Panc1 (cell line): ENCODE data around the gene ZSCAN21. TPM values are rescaled to one million over a fixed set of nuclear protein-coding genes. Genes with fewer than 3 reads are reported as not detected.

Experiments used
- ATAC-seq: fragments of 200-7000 bp; cut with Tn5 transposase; 2 replicates; pipeline ENCODE4 v1.9.1; 2020; ENCODE audit warnings: mild to moderate bottlenecking, moderate library complexity
- BruUV-seq: library from RNA; stranded (reverse); fragments of 400-500 nt; replicated peaks from 2 replicates; lab custom pipeline; 2021; lab: Mats Ljungman, UMichigan
- CTCF ChIA-PET: fragments of 300-600 bp; sonication (Branson Sonifier 250); formaldehyde crosslinking; loops from one replicate; lab custom pipeline; 2022; ENCODE audit warnings: antibody characterized with exemption; lab: Charles Lee
- POLR2A ChIA-PET: fragments of 300-600 bp; sonication (Branson Sonifier 250); formaldehyde crosslinking; loops from one replicate; lab custom pipeline; 2022; ENCODE audit warnings: antibody characterized with exemption; lab: Charles Lee
- DNase-seq: peaks from one replicate; pipeline ENCODE4 v3.0.0-alpha.2; 2010; ENCODE audit warnings: low read depth, low spot score
- H3K27ac ChIP-seq: 2 replicates; pipeline ENCODE4 v1.5.1; 2011; ENCODE audit warnings: mild to moderate bottlenecking, low read length, inconsistent platforms
- H3K27me3 ChIP-seq: fragments of 200-500 bp; sonication (Bioruptor generic); 2 replicates; pipeline ENCODE4 v1.6.0; 2014; ENCODE audit warnings: low read length, inconsistent platforms; ENCODE audit not compliant: control insufficient read depth, insufficient read depth
- H3K36me3 ChIP-seq: fragments of 200-500 bp; sonication (Bioruptor generic); 2 replicates; pipeline ENCODE4 v1.5.1; 2014; ENCODE audit warnings: inconsistent platforms, mild to moderate bottlenecking, low read length, moderate library complexity; ENCODE audit not compliant: control insufficient read depth, insufficient read depth
- H3K4me1 ChIP-seq: 2 replicates; pipeline ENCODE4 v1.5.1; 2011; ENCODE audit warnings: inconsistent platforms, mild to moderate bottlenecking, low read length, moderate library complexity; ENCODE audit not compliant: control insufficient read depth, insufficient read depth
- H3K4me3 ChIP-seq, 2 experiments: 2 replicates each; pipeline ENCODE4 v1.5.1; 2011 to 2012; ENCODE audit warnings: low read depth in 2 of 2, low read length in 2 of 2, mild to moderate bottlenecking in 2 of 2, inconsistent platforms in 1 of 2, moderate library complexity in 1 of 2
- H3K9me3 ChIP-seq: fragments of 200-500 bp; sonication (Bioruptor generic); 2 replicates; pipeline ENCODE4 v1.5.1; 2014; ENCODE audit warnings: low read depth, mild to moderate bottlenecking, inconsistent platforms, low read length, moderate library complexity; ENCODE audit not compliant: control insufficient read depth, insufficient read depth
- POLR2AphosphoS5 ChIP-seq: IDR thresholded peaks from 2 replicates; pipeline ENCODE4 v1.6.1; 2012; ENCODE audit warnings: mild to moderate bottlenecking, low read depth, low read length, moderate library complexity
- SIN3A ChIP-seq: IDR thresholded peaks from 2 replicates; pipeline ENCODE4 v1.6.1; 2012; ENCODE audit warnings: low read depth, mild to moderate bottlenecking, low read length, moderate library complexity, borderline replicate concordance; ENCODE audit not compliant: insufficient read depth
- TCF7L2 ChIP-seq: IDR thresholded peaks from 2 replicates; pipeline ENCODE4 v1.6.1; 2011; ENCODE audit warnings: mild to moderate bottlenecking, low read depth, low read length, inconsistent platforms
- in situ Hi-C: cut with HindIII; loops from 2 replicates; pipeline ENCODE4 v1.10.0; 2016; ENCODE audit warnings: low sequenced_read_pairs, low pct_unique_long_range_greater_than_20kb
- intact Hi-C: fragments of 100-400 bp; cut with micrococcal nuclease; formaldehyde crosslinking; loops from one replicate; pipeline ENCODE4 v1.10.0; 2022; ENCODE audit not compliant: unreplicated experiment
- total RNA-seq: library from RNA; stranded (reverse); gene quantifications from one replicate; pipeline ENCODE4 v1.2.1, GENCODE V29; 2021; ENCODE audit not compliant: unreplicated experiment
- TF ChIP-seq, protein P1 (sequence below): fragments of 450-650 bp; IDR thresholded peaks from 2 replicates; pipeline ENCODE4 v1.5.1; 2017; ENCODE audit warnings: mild to moderate bottlenecking
- TF ChIP-seq, protein P2 (sequence below), 2 experiments: IDR thresholded peaks; 2 replicates each; pipeline ENCODE4 v1.6.1; 2011 to 2012; ENCODE audit warnings: low read depth in 2 of 2, control low read depth in 1 of 2, low read length in 1 of 2, mild to moderate bottlenecking in 1 of 2, moderate library complexity in 1 of 2; ENCODE audit not compliant: insufficient read depth in 1 of 2

Gene ZSCAN21
- total RNA-seq, 1 experiment from 2014 or later: 13.4 TPM

DNA sequence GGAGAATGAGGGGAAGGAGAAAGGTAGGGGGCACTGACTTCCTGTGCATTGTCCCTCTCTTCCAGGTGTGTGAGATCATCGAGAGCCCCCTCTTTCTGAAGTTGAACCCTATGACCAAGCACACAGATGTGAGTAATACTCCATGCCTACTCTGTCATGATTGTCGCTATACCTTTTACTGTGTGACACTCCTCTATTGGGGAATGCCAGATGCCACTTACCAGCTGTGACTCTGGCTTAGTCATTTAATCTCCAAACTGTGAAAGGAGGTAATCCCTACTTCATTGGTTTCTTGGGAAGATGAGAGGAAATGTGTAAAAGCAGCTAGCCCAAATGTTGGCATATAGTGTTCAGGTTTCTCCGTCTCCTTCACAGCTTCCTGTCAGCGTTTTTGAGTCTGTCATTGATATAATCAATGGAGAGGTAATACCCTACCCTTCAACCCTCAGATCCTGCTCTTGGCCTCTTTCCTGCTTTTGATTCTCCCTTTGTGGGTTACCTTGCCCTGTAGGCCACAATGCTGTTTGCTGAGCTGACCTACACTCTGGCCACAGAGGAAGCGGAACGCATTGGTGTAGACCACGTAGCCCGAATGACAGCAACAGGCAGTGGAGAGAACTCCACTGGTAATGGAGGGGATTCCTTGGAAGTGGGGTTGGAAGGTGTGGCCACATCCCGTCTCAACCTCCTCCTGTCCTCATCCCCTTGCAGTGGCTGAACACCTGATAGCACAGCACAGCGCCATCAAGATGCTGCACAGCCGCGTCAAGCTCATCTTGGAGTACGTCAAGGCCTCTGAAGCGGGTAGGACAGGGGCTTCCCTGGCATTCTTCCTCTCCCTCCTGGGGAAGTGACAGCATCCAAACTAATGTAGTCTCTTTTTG is 41.2 kb downstream of the ZSCAN21 start:
- H3K4me3 ChIP-seq: no peak overlapping the region
- H3K27ac ChIP-seq: no peak overlapping the region; the same call in 1 of the 2 replicates
- POLR2A ChIA-PET: no interaction called here
- no peaks in the 10 kb centered on the region for H3K9me3 ChIP-seq
- in situ Hi-C loops: no loop called here
- peaks cover 27% of the 10 kb centered on the region for H3K4me1 ChIP-seq
- ATAC-seq (no peak), DNase-seq (no peak)
- no peaks in the 10 kb centered on the region for H3K27me3 ChIP-seq
- intact Hi-C loops: no loop called here
- CTCF ChIA-PET: no interaction called here
- BruUV-seq: TSS peak; percentile 96
- no peak for TF ChIP-seq TCF7L2
- TF ChIP-seq, protein P1, sequence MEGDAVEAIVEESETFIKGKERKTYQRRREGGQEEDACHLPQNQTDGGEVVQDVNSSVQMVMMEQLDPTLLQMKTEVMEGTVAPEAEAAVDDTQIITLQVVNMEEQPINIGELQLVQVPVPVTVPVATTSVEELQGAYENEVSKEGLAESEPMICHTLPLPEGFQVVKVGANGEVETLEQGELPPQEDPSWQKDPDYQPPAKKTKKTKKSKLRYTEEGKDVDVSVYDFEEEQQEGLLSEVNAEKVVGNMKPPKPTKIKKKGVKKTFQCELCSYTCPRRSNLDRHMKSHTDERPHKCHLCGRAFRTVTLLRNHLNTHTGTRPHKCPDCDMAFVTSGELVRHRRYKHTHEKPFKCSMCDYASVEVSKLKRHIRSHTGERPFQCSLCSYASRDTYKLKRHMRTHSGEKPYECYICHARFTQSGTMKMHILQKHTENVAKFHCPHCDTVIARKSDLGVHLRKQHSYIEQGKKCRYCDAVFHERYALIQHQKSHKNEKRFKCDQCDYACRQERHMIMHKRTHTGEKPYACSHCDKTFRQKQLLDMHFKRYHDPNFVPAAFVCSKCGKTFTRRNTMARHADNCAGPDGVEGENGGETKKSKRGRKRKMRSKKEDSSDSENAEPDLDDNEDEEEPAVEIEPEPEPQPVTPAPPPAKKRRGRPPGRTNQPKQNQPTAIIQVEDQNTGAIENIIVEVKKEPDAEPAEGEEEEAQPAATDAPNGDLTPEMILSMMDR: no peak
- TF ChIP-seq, protein P2, sequence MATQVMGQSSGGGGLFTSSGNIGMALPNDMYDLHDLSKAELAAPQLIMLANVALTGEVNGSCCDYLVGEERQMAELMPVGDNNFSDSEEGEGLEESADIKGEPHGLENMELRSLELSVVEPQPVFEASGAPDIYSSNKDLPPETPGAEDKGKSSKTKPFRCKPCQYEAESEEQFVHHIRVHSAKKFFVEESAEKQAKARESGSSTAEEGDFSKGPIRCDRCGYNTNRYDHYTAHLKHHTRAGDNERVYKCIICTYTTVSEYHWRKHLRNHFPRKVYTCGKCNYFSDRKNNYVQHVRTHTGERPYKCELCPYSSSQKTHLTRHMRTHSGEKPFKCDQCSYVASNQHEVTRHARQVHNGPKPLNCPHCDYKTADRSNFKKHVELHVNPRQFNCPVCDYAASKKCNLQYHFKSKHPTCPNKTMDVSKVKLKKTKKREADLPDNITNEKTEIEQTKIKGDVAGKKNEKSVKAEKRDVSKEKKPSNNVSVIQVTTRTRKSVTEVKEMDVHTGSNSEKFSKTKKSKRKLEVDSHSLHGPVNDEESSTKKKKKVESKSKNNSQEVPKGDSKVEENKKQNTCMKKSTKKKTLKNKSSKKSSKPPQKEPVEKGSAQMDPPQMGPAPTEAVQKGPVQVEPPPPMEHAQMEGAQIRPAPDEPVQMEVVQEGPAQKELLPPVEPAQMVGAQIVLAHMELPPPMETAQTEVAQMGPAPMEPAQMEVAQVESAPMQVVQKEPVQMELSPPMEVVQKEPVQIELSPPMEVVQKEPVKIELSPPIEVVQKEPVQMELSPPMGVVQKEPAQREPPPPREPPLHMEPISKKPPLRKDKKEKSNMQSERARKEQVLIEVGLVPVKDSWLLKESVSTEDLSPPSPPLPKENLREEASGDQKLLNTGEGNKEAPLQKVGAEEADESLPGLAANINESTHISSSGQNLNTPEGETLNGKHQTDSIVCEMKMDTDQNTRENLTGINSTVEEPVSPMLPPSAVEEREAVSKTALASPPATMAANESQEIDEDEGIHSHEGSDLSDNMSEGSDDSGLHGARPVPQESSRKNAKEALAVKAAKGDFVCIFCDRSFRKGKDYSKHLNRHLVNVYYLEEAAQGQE (IDR thresholded peaks at IDR 0.05; ENCODE audit: insufficient read depth in 1 of 2, low read depth in 2 of 2, low read length in 1 of 2): no peak
- no peak for TF ChIP-seq SIN3A
- TF ChIP-seq POLR2AphosphoS5: no peak
- peaks cover 20% of the 10 kb centered on the region for H3K36me3 ChIP-seq

DNA sequence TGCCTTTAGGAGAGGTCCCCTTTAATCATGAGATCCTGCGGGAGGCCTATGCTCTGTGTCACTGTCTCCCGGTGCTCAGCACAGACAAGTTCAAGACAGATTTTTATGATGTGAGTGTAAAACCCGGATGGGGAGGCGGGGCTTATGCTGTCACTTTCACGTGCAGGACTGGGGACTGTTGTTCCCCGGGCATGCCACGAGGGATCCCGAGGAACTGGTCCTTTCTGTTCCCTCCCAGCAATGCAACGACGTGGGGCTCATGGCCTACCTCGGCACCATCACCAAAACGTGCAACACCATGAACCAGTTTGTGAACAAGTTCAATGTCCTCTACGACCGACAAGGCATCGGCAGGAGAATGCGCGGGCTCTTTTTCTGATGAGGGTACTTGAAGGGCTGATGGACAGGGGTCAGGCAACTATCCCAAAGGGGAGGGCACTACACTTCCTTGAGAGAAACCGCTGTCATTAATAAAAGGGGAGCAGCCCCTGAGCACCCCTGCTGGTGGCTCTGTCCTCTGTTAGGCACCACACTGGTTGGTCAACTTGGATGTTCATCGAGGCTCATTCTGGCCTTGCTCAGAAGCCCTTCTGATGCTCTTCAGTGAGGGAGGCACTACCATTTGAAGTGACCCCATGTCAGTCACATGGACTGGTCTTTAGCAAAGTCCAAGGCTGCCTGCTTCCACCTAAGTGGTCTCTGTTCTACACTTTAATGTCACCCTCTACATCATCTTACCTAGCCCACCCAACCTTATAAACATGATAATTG is 42.0 kb downstream of the ZSCAN21 start:
- H3K9me3 ChIP-seq: no peaks in the 10 kb centered on the region
- in situ Hi-C loops: no loop called here
- POLR2A ChIA-PET: interaction anchor here (0.6 kb wide), 1 partner anchor 690 kb away, joined by 3 read pairs; no protein-coding TSS in a partner anchor
- H3K27me3 ChIP-seq: no peaks in the 10 kb centered on the region
- ATAC-seq (peak; percentile 18), DNase-seq (no peak)
- no peak overlapping the region; the same call in 1 of the 2 replicates for H3K27ac ChIP-seq
- CTCF ChIA-PET: no interaction called here
- no TSS peak for BruUV-seq
- peak; percentile 68 for TF ChIP-seq POLR2AphosphoS5
- TF ChIP-seq, protein P1: no peak
- intact Hi-C loops: no loop called here
- H3K36me3 ChIP-seq: peaks cover 26% of the 10 kb centered on the region
- peaks cover 27% of the 10 kb centered on the region for H3K4me1 ChIP-seq
- no peak overlapping the region for H3K4me3 ChIP-seq
